ENCODE measurements around the gene RASL12. TPM values are rescaled to one million over a fixed set of nuclear protein-coding genes. Genes with fewer than 3 reads are reported as not detected.

The RASL12 gene
- total RNA-seq, 6 experiments from 2014 or later = not detected

DNA sequence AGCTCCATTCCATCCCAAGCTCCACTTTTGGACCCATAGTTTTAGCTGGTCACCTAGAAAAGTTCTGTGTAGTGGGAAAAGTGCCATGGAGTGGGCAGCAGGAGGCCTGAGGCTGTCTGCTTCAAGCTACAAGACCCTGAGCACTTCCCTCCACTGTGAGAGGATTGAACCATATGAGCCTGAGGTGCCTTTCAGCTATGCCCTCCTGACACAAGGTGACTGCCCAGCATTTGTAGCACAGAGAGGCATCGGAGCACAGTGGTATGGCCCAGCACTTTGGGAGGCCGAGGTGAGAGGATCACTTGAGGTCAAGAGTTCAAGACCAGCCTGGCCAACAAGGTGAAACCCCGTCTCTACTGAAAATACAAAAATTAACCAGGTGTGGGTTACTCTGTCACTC, 4.8 kb upstream of the RASL12 start:
- no peak for DNase-seq
- H3K4me3 Mint-ChIP-seq = no peak overlapping the region

GRCh38 chr15:65072027-65072426, 4.2 kb upstream of the RASL12 start:
- peaks cover 3% of the 10 kb centered on the region for H3K27me3 Mint-ChIP-seq (ENCODE audit: insufficient read depth)
- H3K9me3 Mint-ChIP-seq = no peaks in the 10 kb centered on the region
- no peak overlapping the region for H3K4me3 Mint-ChIP-seq
- H3K36me3 Mint-ChIP-seq (ENCODE audit: low read depth) = no peaks in the 10 kb centered on the region
- DNase-seq = no peak
- TF ChIP-seq, protein P1, sequence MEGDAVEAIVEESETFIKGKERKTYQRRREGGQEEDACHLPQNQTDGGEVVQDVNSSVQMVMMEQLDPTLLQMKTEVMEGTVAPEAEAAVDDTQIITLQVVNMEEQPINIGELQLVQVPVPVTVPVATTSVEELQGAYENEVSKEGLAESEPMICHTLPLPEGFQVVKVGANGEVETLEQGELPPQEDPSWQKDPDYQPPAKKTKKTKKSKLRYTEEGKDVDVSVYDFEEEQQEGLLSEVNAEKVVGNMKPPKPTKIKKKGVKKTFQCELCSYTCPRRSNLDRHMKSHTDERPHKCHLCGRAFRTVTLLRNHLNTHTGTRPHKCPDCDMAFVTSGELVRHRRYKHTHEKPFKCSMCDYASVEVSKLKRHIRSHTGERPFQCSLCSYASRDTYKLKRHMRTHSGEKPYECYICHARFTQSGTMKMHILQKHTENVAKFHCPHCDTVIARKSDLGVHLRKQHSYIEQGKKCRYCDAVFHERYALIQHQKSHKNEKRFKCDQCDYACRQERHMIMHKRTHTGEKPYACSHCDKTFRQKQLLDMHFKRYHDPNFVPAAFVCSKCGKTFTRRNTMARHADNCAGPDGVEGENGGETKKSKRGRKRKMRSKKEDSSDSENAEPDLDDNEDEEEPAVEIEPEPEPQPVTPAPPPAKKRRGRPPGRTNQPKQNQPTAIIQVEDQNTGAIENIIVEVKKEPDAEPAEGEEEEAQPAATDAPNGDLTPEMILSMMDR (IDR thresholded peaks at IDR 0.05) = no peak
- peaks cover 25% of the 10 kb centered on the region for H3K4me1 Mint-ChIP-seq (ENCODE audit: low read depth)
- no peak overlapping the region for H3K27ac Mint-ChIP-seq

More for the DNA sequence above, 4.8 kb upstream of the RASL12 start:
- H3K4me1 Mint-ChIP-seq (ENCODE audit: low read depth) = peaks cover 25% of the 10 kb centered on the region
- no peaks in the 10 kb centered on the region; the same call in 1 of the 2 replicates for H3K27me3 Mint-ChIP-seq (ENCODE audit: insufficient read depth)
- H3K36me3 Mint-ChIP-seq (ENCODE audit: low read depth) = no peaks in the 10 kb centered on the region
- no peaks in the 10 kb centered on the region for H3K9me3 Mint-ChIP-seq
- no peak overlapping the region for H3K27ac Mint-ChIP-seq
- TF ChIP-seq, protein P1 (IDR thresholded peaks at IDR 0.05) = no peak

GRCh38 chr15:65071381-65071811, 3.6 kb upstream of the RASL12 start:
- H3K9me3 Mint-ChIP-seq = no peaks in the 10 kb centered on the region
- no peak overlapping the region for H3K27ac Mint-ChIP-seq
- peaks cover 25% of the 10 kb centered on the region for H3K4me1 Mint-ChIP-seq (ENCODE audit: low read depth)
- TF ChIP-seq, protein P1 (IDR thresholded peaks at IDR 0.05) = no peak
- peaks cover 5% of the 10 kb centered on the region for H3K27me3 Mint-ChIP-seq (ENCODE audit: insufficient read depth)
- DNase-seq = no peak
- no peak overlapping the region for H3K4me3 Mint-ChIP-seq
- no peaks in the 10 kb centered on the region for H3K36me3 Mint-ChIP-seq (ENCODE audit: low read depth)

GRCh38 chr15:65069779-65070546, 2.2 kb upstream of the RASL12 start:
- Mint-ChIP-seq H3K9me3 (no peaks in the 10 kb centered on the region), H3K4me1 (ENCODE audit: low read depth) (peaks cover 25% of the 10 kb centered on the region), H3K4me3 (no peak overlapping the region), H3K36me3 (ENCODE audit: low read depth) (no peaks in the 10 kb centered on the region), H3K27me3 (ENCODE audit: insufficient read depth) (peaks cover 15% of the 10 kb centered on the region), H3K27ac (no peak overlapping the region; the same call in 1 of the 2 replicates)
- no peak for DNase-seq
- TF ChIP-seq, protein P1 (IDR thresholded peaks at IDR 0.05) = no peak

DNA sequence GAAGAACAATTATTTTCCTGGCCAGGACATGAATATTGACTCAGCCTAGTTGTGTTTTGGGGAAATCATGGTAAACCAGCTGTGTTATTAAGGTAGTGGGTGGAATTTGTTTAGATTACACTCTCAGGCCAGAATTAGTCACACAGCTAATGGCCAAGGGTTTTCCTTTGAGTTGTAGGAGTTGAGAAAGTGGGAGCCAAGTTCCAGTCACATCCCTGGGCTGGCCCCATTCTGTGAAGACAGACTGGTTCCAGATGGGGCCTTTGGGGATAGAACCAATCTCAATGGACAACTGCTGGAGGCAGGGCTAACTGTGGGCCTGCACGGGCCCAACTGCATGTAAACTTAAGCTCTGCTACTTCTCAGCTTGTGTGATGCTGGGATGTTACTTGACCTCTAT, 1.4 kb upstream of the RASL12 start:
- Mint-ChIP-seq H3K4me1 (ENCODE audit: low read depth) (peaks cover 25% of the 10 kb centered on the region), H3K9me3 (no peaks in the 10 kb centered on the region), H3K27me3 (ENCODE audit: insufficient read depth) (peaks cover 20% of the 10 kb centered on the region), H3K36me3 (ENCODE audit: low read depth) (no peaks in the 10 kb centered on the region), H3K4me3 (no peak overlapping the region), H3K27ac (no peak overlapping the region; the same call in 1 of the 2 replicates)
- DNase-seq = peak; percentile 68
- TF ChIP-seq, protein P1 (IDR thresholded peaks at IDR 0.05) = no peak

All from HFFc6 (cell line).